22Rv1 (cell line): ENCODE measurements around the gene PCDH15.

Experiments
- ZFX ChIP-seq: fragments of 450-650 bp; IDR thresholded peaks from 2 replicates; pipeline ENCODE4 v1.6.1; 2017; ENCODE audit warnings: antibody characterized with exemption, borderline replicate concordance
- TF ChIP-seq, protein P1 (sequence below): fragments of 450-650 bp; IDR thresholded peaks from 2 replicates; pipeline ENCODE4 v1.5.1; 2017; ENCODE audit warnings: mild to moderate bottlenecking

DNA sequence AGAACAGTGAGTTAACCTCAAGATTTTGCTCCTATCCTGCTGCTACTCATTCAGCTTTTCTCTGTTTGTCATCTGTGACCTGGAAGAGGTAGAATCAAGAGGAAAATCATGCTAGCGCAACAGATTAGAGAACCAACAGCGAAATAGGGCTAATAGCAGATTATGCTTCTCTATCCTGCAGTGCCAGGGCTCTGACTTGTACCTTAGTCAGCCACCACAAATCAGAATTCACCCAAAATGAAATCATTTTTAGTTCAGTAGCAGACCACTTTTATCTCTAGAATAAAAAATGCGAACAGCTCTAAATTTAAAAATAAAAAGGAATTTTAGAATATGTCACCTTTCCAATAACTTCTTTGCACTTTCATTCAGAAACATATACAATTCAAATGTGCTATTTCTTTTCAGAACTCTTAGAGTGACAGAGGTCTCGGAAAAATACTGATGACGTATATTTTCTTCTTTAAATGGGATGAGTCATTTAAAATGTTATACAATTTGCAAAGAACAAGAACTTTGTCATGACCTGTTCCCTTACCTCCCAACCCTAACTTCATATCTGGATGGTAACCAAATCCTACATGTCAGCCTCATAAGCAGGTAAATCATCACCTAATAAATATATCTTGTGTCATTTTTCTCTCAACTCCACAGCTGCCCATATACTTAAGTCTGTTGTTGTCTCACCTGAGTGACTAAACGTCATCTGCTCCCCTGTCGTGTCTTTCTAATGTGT lies 896.4 kb downstream of the PCDH15 start:
- TF ChIP-seq, protein P1, sequence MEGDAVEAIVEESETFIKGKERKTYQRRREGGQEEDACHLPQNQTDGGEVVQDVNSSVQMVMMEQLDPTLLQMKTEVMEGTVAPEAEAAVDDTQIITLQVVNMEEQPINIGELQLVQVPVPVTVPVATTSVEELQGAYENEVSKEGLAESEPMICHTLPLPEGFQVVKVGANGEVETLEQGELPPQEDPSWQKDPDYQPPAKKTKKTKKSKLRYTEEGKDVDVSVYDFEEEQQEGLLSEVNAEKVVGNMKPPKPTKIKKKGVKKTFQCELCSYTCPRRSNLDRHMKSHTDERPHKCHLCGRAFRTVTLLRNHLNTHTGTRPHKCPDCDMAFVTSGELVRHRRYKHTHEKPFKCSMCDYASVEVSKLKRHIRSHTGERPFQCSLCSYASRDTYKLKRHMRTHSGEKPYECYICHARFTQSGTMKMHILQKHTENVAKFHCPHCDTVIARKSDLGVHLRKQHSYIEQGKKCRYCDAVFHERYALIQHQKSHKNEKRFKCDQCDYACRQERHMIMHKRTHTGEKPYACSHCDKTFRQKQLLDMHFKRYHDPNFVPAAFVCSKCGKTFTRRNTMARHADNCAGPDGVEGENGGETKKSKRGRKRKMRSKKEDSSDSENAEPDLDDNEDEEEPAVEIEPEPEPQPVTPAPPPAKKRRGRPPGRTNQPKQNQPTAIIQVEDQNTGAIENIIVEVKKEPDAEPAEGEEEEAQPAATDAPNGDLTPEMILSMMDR, result no peak
- TF ChIP-seq ZFX, result no peak
